Mesendoderm (in vitro differentiated cells): ENCODE results near the gene BRPF1.
A peak's percentile ranks its signal among the peaks of the same experiment; 100 is the strongest.

Source experiments
- DNase-seq: peaks from one replicate; pipeline ENCODE4 v3.0.0; 2013
- H2AK5ac ChIP-seq: 2 replicates; pipeline ENCODE4 v1.6.1; 2013; ENCODE audit warnings: low read length, inconsistent platforms
- H2BK120ac ChIP-seq: 2 replicates; pipeline ENCODE4 v1.6.1; 2013; ENCODE audit warnings: low read depth, mild to moderate bottlenecking, low read length, moderate library complexity, mixed read lengths
- H2BK15ac ChIP-seq: replicated peaks from 2 replicates; pipeline ENCODE4 v1.6.1; 2013; ENCODE audit warnings: low read depth, mild to moderate bottlenecking, moderate library complexity
- H2BK5ac ChIP-seq: 2 replicates; pipeline ENCODE4 v1.6.1; 2013; ENCODE audit warnings: low read length, inconsistent platforms
- H3K18ac ChIP-seq: 2 replicates; pipeline ENCODE4 v1.6.1; 2013; ENCODE audit warnings: mild to moderate bottlenecking, low read length, mixed read lengths
- H3K23ac ChIP-seq: one replicate; pipeline ENCODE4 v1.6.1; 2013; ENCODE audit warnings: low read length
- H3K27ac ChIP-seq: 2 replicates; pipeline ENCODE4 v1.5.1; 2013; ENCODE audit warnings: low read depth, mild to moderate bottlenecking, inconsistent platforms, low read length, moderate library complexity
- H3K27me3 ChIP-seq: 2 replicates; pipeline ENCODE4 v1.6.1; 2013; ENCODE audit warnings: low read length, control low read depth, mild to moderate bottlenecking, inconsistent platforms; ENCODE audit not compliant: insufficient read depth, poor library complexity
- H3K36me3 ChIP-seq: 2 replicates; pipeline ENCODE4 v1.6.1; 2013; ENCODE audit warnings: low read length, inconsistent platforms; ENCODE audit not compliant: control insufficient read depth, insufficient read depth
- H3K4ac ChIP-seq: one replicate; pipeline ENCODE4 v1.6.1; 2013; ENCODE audit warnings: low read depth, mild to moderate bottlenecking, low read length, moderate library complexity
- H3K4me1 ChIP-seq: 2 replicates; pipeline ENCODE4 v1.6.1; 2013; ENCODE audit warnings: low read depth, low read length, inconsistent platforms; ENCODE audit not compliant: control insufficient read depth
- H3K4me2 ChIP-seq: 2 replicates; pipeline ENCODE4 v1.6.1; 2013; ENCODE audit warnings: low read length
- H3K4me3 ChIP-seq: 2 replicates; pipeline ENCODE4 v1.5.1; 2013; ENCODE audit warnings: mild to moderate bottlenecking, low read length
- H3K56ac ChIP-seq: one replicate; pipeline ENCODE4 v1.6.1; 2013; ENCODE audit warnings: low read length
- H3K79me1 ChIP-seq: 2 replicates; pipeline ENCODE4 v1.6.1; 2013; ENCODE audit warnings: low read length, inconsistent platforms
- H3K79me2 ChIP-seq: 2 replicates; pipeline ENCODE4 v1.6.1; 2013; ENCODE audit warnings: mild to moderate bottlenecking, low read length; ENCODE audit not compliant: control insufficient read depth, insufficient read depth
- H3K9ac ChIP-seq: 2 replicates; pipeline ENCODE4 v1.6.1; 2013; ENCODE audit warnings: low read length, inconsistent platforms
- H4K5ac ChIP-seq: one replicate; pipeline ENCODE4 v1.6.1; 2013; ENCODE audit warnings: low read length
- H4K8ac ChIP-seq: one replicate; pipeline ENCODE4 v1.6.1; 2013; ENCODE audit warnings: low read depth, mild to moderate bottlenecking, control low read depth, low read length, moderate library complexity
- WGBS: extraction: QIAGEN DNeasy Blood & Tissue Kit; methylation state at CpG from one replicate; pipeline ENCODE4 v1.1.7; 2013; ENCODE audit warnings: low lambda C conversion rate, missing lambda C conversion rate; ENCODE audit not compliant: insufficient coverage; ENCODE audit errors: extremely low coverage; 5-methylcytosine and 5-hydroxymethylcytosine counted together

Gene BRPF1

GRCh38 chr3:9760779-9761505, 29.4 kb downstream of the BRPF1 start:
- Histone ChIP-seq H3K23ac (no peak overlapping the region), H3K18ac (no peak overlapping the region), H4K5ac (no peak overlapping the region), H3K4me2 (no peak overlapping the region), H3K79me1 (no peaks in the 10 kb centered on the region), H3K27me3 (no peaks in the 10 kb centered on the region), H2BK120ac (no peak overlapping the region), H3K4me3 (no peak overlapping the region), H3K36me3 (peaks cover 2% of the 10 kb centered on the region), H2BK5ac (no peak overlapping the region), H3K4ac (no peak overlapping the region), H3K27ac (no peak overlapping the region), H2AK5ac (no peak overlapping the region), H3K9ac (no peak overlapping the region), H4K8ac (no peak overlapping the region), H2BK15ac (no peak overlapping the region), H3K79me2 (no peaks in the 10 kb centered on the region), H3K4me1 (no peaks in the 10 kb centered on the region), H3K56ac (no peak overlapping the region)
- DNase-seq = no peak
- no CpG with 5 or more reads among the region's 10 CpGs for WGBS

- Histone ChIP-seq H3K27ac (no peak overlapping the region), H3K36me3 (no peaks in the 10 kb centered on the region), H3K79me1 (no peaks in the 10 kb centered on the region), H3K9ac (no peak overlapping the region), H3K4ac (no peak overlapping the region), H3K23ac (no peak overlapping the region), H3K4me2 (no peak overlapping the region), H3K18ac (no peak overlapping the region), H4K8ac (no peak overlapping the region), H4K5ac (no peak overlapping the region), H2BK5ac (no peak overlapping the region), H2AK5ac (no peak overlapping the region), H3K79me2 (no peaks in the 10 kb centered on the region), H2BK120ac (no peak overlapping the region), H3K27me3 (no peaks in the 10 kb centered on the region), H3K4me1 (no peaks in the 10 kb centered on the region), H3K56ac (no peak overlapping the region), H3K4me3 (no peak overlapping the region), H2BK15ac (no peak overlapping the region)
- no peak for DNase-seq
- WGBS = no CpG with 5 or more reads among the region's 5 CpGs
Observed at GRCh38 chr3:9761919-9762318, 30.4 kb downstream of the BRPF1 start.

GRCh38 chr3:9762871-9763270, 31.3 kb downstream of the BRPF1 start:
- Histone ChIP-seq H3K79me1 (no peaks in the 10 kb centered on the region), H2BK15ac (no peak overlapping the region), H3K79me2 (no peaks in the 10 kb centered on the region), H3K27me3 (no peaks in the 10 kb centered on the region), H2AK5ac (no peak overlapping the region), H3K23ac (no peak overlapping the region), H4K5ac (no peak overlapping the region), H2BK120ac (no peak overlapping the region), H3K4me1 (no peaks in the 10 kb centered on the region), H3K18ac (no peak overlapping the region), H3K4me3 (no peak overlapping the region), H3K4ac (no peak overlapping the region), H3K9ac (no peak overlapping the region), H4K8ac (no peak overlapping the region), H3K27ac (no peak overlapping the region), H3K4me2 (no peak overlapping the region), H2BK5ac (no peak overlapping the region), H3K36me3 (no peaks in the 10 kb centered on the region), H3K56ac (no peak overlapping the region)
- DNase-seq = no peak
- WGBS = no CpG with 5 or more reads among the region's 8 CpGs

GRCh38 chr3:9765865-9766264, 34.3 kb downstream of the BRPF1 start:
- DNase-seq = peak; percentile 66
- Histone ChIP-seq H3K56ac (no peak overlapping the region), H2AK5ac (no peak overlapping the region), H2BK120ac (no peak overlapping the region), H2BK15ac (no peak overlapping the region), H4K5ac (no peak overlapping the region), H3K18ac (no peak overlapping the region), H3K27me3 (no peaks in the 10 kb centered on the region), H3K4me2 (no peak overlapping the region), H3K23ac (no peak overlapping the region), H3K4me1 (no peaks in the 10 kb centered on the region), H3K9ac (no peak overlapping the region), H3K4me3 (no peak overlapping the region), H2BK5ac (no peak overlapping the region), H4K8ac (no peak overlapping the region), H3K27ac (no peak overlapping the region), H3K79me2 (no peaks in the 10 kb centered on the region), H3K4ac (no peak overlapping the region), H3K79me1 (no peaks in the 10 kb centered on the region), H3K36me3 (no peaks in the 10 kb centered on the region)
- no CpG with 5 or more reads among the region's 4 CpGs for WGBS

GRCh38 chr3:9767418-9767817, 35.9 kb downstream of the BRPF1 start:
- no peak overlapping the region for H2BK5ac ChIP-seq
- H3K4ac ChIP-seq = no peak overlapping the region
- DNase-seq = no peak
- H2BK15ac ChIP-seq = no peak overlapping the region
- no peaks in the 10 kb centered on the region for H3K27me3 ChIP-seq
- no peak overlapping the region for H3K9ac ChIP-seq
- H3K36me3 ChIP-seq = no peaks in the 10 kb centered on the region
- H3K56ac ChIP-seq = no peak overlapping the region
- H3K4me2 ChIP-seq = no peak overlapping the region
- no peak overlapping the region for H3K23ac ChIP-seq
- no CpG with 5 or more reads among the region's 7 CpGs for WGBS
- no peak overlapping the region for H4K5ac ChIP-seq
- H4K8ac ChIP-seq = no peak overlapping the region
- no peak overlapping the region for H3K27ac ChIP-seq
- H2AK5ac ChIP-seq = no peak overlapping the region
- H2BK120ac ChIP-seq = no peak overlapping the region
- H3K79me1 ChIP-seq = no peaks in the 10 kb centered on the region
- no peaks in the 10 kb centered on the region for H3K79me2 ChIP-seq
- no peak overlapping the region for H3K4me3 ChIP-seq
- H3K18ac ChIP-seq = no peak overlapping the region
- H3K4me1 ChIP-seq = no peaks in the 10 kb centered on the region
